Measurements from ENCODE around the gene CCZ1. TPM values are rescaled to one million over a fixed set of nuclear protein-coding genes. Genes with fewer than 3 reads are reported as not detected.
"Not testable (repeated sequence)": the region's sequence is repeated elsewhere in the genome, so short reads cannot be mapped to it uniquely, and the experiment has no call there.

CCZ1 gene
- total RNA-seq, 1 experiment from 2014 or later: 135 TPM

GRCh38 chr7:5861281-5861680 is 37.3 kb upstream of the CCZ1 start:
- H3K36me3 ChIP-seq (ENCODE audit: insufficient read depth, low read length, poor library complexity, severe bottlenecking); H3K27ac ChIP-seq (ENCODE audit: low read depth, low read length, poor library complexity, severe bottlenecking); intact Hi-C loops (cut with micrococcal nuclease; ENCODE audit: unreplicated experiment); DNase-seq (ENCODE audit: low spot score); POLR2A ChIA-PET (ENCODE audit: low non-redundant PET); BruUV-seq (replicated peaks); H3K4me1 ChIP-seq (ENCODE audit: insufficient read depth, low read length, poor library complexity, severe bottlenecking); CTCF ChIA-PET; H3K9me3 ChIP-seq (ENCODE audit: low read depth, low read length, poor library complexity, severe bottlenecking); H3K4me3 ChIP-seq (ENCODE audit: low read depth, low read length, poor library complexity, severe bottlenecking); H3K27me3 ChIP-seq (replicated peaks; ENCODE audit: insufficient read depth, low read depth, low read length, poor library complexity): not testable (repeated sequence)

GRCh38 chr7:5862753-5863366 is 35.7 kb upstream of the CCZ1 start:
- DNase-seq (ENCODE audit: low spot score); H3K4me1 ChIP-seq (ENCODE audit: insufficient read depth, low read length, poor library complexity, severe bottlenecking); H3K9me3 ChIP-seq (ENCODE audit: low read depth, low read length, poor library complexity, severe bottlenecking); intact Hi-C loops (cut with micrococcal nuclease; ENCODE audit: unreplicated experiment); H3K27me3 ChIP-seq (replicated peaks; ENCODE audit: insufficient read depth, low read depth, low read length, poor library complexity); H3K27ac ChIP-seq (ENCODE audit: low read depth, low read length, poor library complexity, severe bottlenecking); POLR2A ChIA-PET (ENCODE audit: low non-redundant PET); BruUV-seq (replicated peaks); H3K36me3 ChIP-seq (ENCODE audit: insufficient read depth, low read length, poor library complexity, severe bottlenecking); H3K4me3 ChIP-seq (ENCODE audit: low read depth, low read length, poor library complexity, severe bottlenecking); CTCF ChIA-PET: not testable (repeated sequence)

- CTCF ChIA-PET; BruUV-seq (replicated peaks); DNase-seq (ENCODE audit: low spot score); intact Hi-C loops (cut with micrococcal nuclease; ENCODE audit: unreplicated experiment); H3K9me3 ChIP-seq (ENCODE audit: low read depth, low read length, poor library complexity, severe bottlenecking); H3K4me1 ChIP-seq (ENCODE audit: insufficient read depth, low read length, poor library complexity, severe bottlenecking); H3K27me3 ChIP-seq (replicated peaks; ENCODE audit: insufficient read depth, low read depth, low read length, poor library complexity); H3K36me3 ChIP-seq (ENCODE audit: insufficient read depth, low read length, poor library complexity, severe bottlenecking); H3K4me3 ChIP-seq (ENCODE audit: low read depth, low read length, poor library complexity, severe bottlenecking); H3K27ac ChIP-seq (ENCODE audit: low read depth, low read length, poor library complexity, severe bottlenecking): not testable (repeated sequence)
- TF ChIP-seq EZH2 (IDR thresholded peaks at IDR 0.05; ENCODE audit: borderline replicate concordance, low read depth, low read length, poor library complexity, severe bottlenecking): peak; percentile 42
- 0 out of 2 replicates have a peak, but pooled peaks have one; percentile 11 for TF ChIP-seq CTCF (conservative IDR thresholded peaks at IDR 0.05; ENCODE audit: low read depth, low read length)
- POLR2A ChIA-PET (ENCODE audit: low non-redundant PET): interaction anchor here (0.6 kb wide), 1 partner anchor 26 kb away, joined by 3 read pairs; no protein-coding TSS in a partner anchor
These were observed 33.1 kb upstream of the CCZ1 start for GRCh38 chr7:5865279-5865931.

DNA sequence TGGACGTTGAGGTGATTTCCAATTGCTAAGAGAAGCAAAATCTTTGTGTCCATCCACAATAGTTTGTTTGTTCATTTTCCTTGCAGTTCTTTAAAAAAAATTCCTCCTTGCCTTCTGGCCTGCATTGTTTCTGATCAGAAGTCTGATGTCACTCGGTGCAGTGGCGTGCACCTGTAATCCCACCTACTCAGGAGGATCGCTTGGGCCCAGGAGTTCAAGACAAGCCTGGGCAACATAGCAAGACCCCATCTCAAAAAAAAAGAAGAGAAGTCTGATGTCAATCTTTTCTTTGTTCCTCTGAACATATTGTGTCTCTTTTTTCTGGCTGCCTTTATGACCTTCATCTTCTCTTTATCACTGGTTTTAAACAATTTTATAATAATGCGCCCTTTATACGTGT is 31.5 kb upstream of the CCZ1 start:
- Histone ChIP-seq H3K27me3 (replicated peaks; ENCODE audit: insufficient read depth, low read depth, low read length, poor library complexity) (peaks cover 9% of the 10 kb centered on the region), H3K9me3 (ENCODE audit: low read depth, low read length, poor library complexity, severe bottlenecking) (no peaks in the 10 kb centered on the region), H3K27ac (ENCODE audit: low read depth, low read length, poor library complexity, severe bottlenecking) (no peak overlapping the region), H3K4me3 (ENCODE audit: low read depth, low read length, poor library complexity, severe bottlenecking) (no peak overlapping the region), H3K36me3 (ENCODE audit: insufficient read depth, low read length, poor library complexity, severe bottlenecking) (no peaks in the 10 kb centered on the region), H3K4me1 (ENCODE audit: insufficient read depth, low read length, poor library complexity, severe bottlenecking) (no peaks in the 10 kb centered on the region)
- CTCF ChIA-PET: interaction anchor here (0.6 kb wide), 1 partner anchor 229 kb away, joined by 7 read pairs; no protein-coding TSS in a partner anchor
- TF ChIP-seq CTCF (conservative IDR thresholded peaks at IDR 0.05; ENCODE audit: low read depth, low read length) (no peak), EZH2 (IDR thresholded peaks at IDR 0.05; ENCODE audit: borderline replicate concordance, low read depth, low read length, poor library complexity, severe bottlenecking) (no peak)
- POLR2A ChIA-PET (ENCODE audit: low non-redundant PET): no interaction called here
- DNase-seq (ENCODE audit: low spot score): no peak
- BruUV-seq (replicated peaks): no TSS peak
- intact Hi-C loops (cut with micrococcal nuclease; ENCODE audit: unreplicated experiment): no loop called here

DNA sequence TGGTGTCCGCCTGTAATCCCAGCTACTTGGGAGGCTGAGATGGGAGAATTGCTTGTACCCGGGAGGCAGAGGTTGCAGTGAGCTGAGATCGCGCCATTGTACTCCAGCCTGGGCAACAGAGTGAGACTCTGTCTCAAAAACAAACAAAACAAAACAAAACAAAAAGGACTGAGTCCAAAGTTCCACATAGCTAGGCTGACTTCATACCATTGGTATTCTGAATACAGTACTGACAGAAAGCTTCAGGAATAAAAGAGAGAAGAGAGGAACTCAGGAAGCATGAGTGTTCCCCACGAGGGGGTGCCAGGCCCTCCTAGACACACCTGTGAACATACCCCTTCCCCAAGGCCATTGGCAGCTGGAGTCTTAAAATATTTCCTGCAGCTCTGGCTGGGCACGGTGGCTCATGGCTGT is 29.6 kb upstream of the CCZ1 start:
- intact Hi-C loops (cut with micrococcal nuclease; ENCODE audit: unreplicated experiment); H3K27ac ChIP-seq (ENCODE audit: low read depth, low read length, poor library complexity, severe bottlenecking); H3K4me1 ChIP-seq (ENCODE audit: insufficient read depth, low read length, poor library complexity, severe bottlenecking); H3K4me3 ChIP-seq (ENCODE audit: low read depth, low read length, poor library complexity, severe bottlenecking); H3K36me3 ChIP-seq (ENCODE audit: insufficient read depth, low read length, poor library complexity, severe bottlenecking); DNase-seq (ENCODE audit: low spot score); BruUV-seq (replicated peaks); H3K27me3 ChIP-seq (replicated peaks; ENCODE audit: insufficient read depth, low read depth, low read length, poor library complexity); H3K9me3 ChIP-seq (ENCODE audit: low read depth, low read length, poor library complexity, severe bottlenecking): not testable (repeated sequence)
- ChIA-PET POLR2A (ENCODE audit: low non-redundant PET) (interaction anchor here (0.6 kb wide), 1 partner anchor 750 kb away, joined by 3 read pairs; no protein-coding TSS in a partner anchor), CTCF (interaction anchor here (0.6 kb wide), 1 partner anchor 503 kb away, joined by 6 read pairs; no protein-coding TSS in a partner anchor)
